H1 (cell line): ENCODE measurements around the gene POLR2H. TPM values are rescaled to one million over a fixed set of nuclear protein-coding genes. Genes with fewer than 3 reads are reported as not detected.

Experiments used
- CTCF ChIA-PET: fragments of 300-600 bp; sonication (Branson Sonifier 250); formaldehyde crosslinking; loops from one replicate; lab custom pipeline; 2021; ENCODE audit not compliant: partially characterized antibody; lab: Charles Lee
- POLR2A ChIA-PET: fragments of 300-600 bp; sonication (Branson Sonifier 250); formaldehyde crosslinking; loops from one replicate; lab custom pipeline; 2021; ENCODE audit warnings: inconsistent platforms; ENCODE audit not compliant: partially characterized antibody; lab: Charles Lee
- DNase-seq, 2 experiments: peaks; one replicate each; pipeline versions ENCODE4 v3.0.0 to v3.0.0-alpha.2; 2010 to 2022; ENCODE audit warnings: low spot score in 2 of 2, low read depth in 1 of 2, mixed read lengths in 1 of 2
- FAIRE-seq: peaks from 2 replicates; lab custom pipeline; 2011; peaks lifted over from hg19 to GRCh38; lab: Jason Lieb, UNC
- H2AFZ ChIP-seq: 2 replicates; pipeline ENCODE4 v1.8.1; 2012; ENCODE audit warnings: low read length, inconsistent platforms
- H2AK5ac ChIP-seq: 2 replicates; pipeline ENCODE4 v1.6.1; 2013; ENCODE audit warnings: low read depth, low read length
- H2BK120ac ChIP-seq: replicated peaks from 2 replicates; pipeline ENCODE3; 2013; ENCODE audit warnings: low read depth, low read length, inconsistent platforms
- H2BK12ac ChIP-seq: 2 replicates; pipeline ENCODE4 v1.6.1; 2013; ENCODE audit warnings: low read depth, low read length
- H2BK15ac ChIP-seq: 2 replicates; pipeline ENCODE4 v1.6.1; 2013; ENCODE audit warnings: low read length
- H2BK20ac ChIP-seq: 2 replicates; pipeline ENCODE4 v1.6.1; 2013; ENCODE audit warnings: low read length
- H2BK5ac ChIP-seq: 2 replicates; pipeline ENCODE4 v1.6.1; 2013; ENCODE audit warnings: low read depth, low read length
- H3K14ac ChIP-seq: 2 replicates; pipeline ENCODE4 v1.6.1; 2013; ENCODE audit warnings: inconsistent platforms; ENCODE audit not compliant: insufficient read length
- H3K18ac ChIP-seq: 2 replicates; pipeline ENCODE4 v1.6.1; 2013; ENCODE audit warnings: low read length; ENCODE audit errors: extremely low read depth
- H3K23ac ChIP-seq: 2 replicates; pipeline ENCODE4 v1.6.1; 2013; ENCODE audit warnings: inconsistent platforms; ENCODE audit not compliant: insufficient read length
- H3K23me2 ChIP-seq: 2 replicates; pipeline ENCODE4 v1.6.1; 2013; ENCODE audit warnings: low read depth, low read length
- H3K27ac ChIP-seq: 2 replicates; pipeline ENCODE4 v1.6.1; 2011; ENCODE audit warnings: low read depth, low read length, inconsistent platforms
- H3K27me3 ChIP-seq, 4 experiments: replicated peaks in 1 of 4; 1 replicate in 1 of 4; 2 replicates in 3 of 4; pipeline versions ENCODE4 v1.6.1 to v1.8.1; 2011 to 2013; ENCODE audit warnings: low read length in 3 of 4, mild to moderate bottlenecking in 3 of 4, inconsistent platforms in 2 of 4, mixed read lengths in 2 of 4, moderate library complexity in 1 of 4; ENCODE audit not compliant: control insufficient read depth in 3 of 4, insufficient read depth in 3 of 4; ENCODE audit errors: extremely low read depth in 1 of 4
- H3K36me3 ChIP-seq, 4 experiments: 2 replicates each; pipeline versions ENCODE4 v1.6.1 to v1.8.1; 2011 to 2013; ENCODE audit warnings: mild to moderate bottlenecking in 4 of 4, low read length in 3 of 4, moderate library complexity in 2 of 4, control low read depth in 1 of 4, inconsistent platforms in 1 of 4; ENCODE audit not compliant: insufficient read depth in 4 of 4, control insufficient read depth in 2 of 4
- H3K4ac ChIP-seq: replicated peaks from 2 replicates; pipeline ENCODE3; 2013; ENCODE audit warnings: low read length, low read depth, mixed read lengths, inconsistent platforms; ENCODE audit not compliant: insufficient read length
- H3K4me1 ChIP-seq, 4 experiments: replicated peaks in 1 of 4; 1 replicate in 1 of 4; 2 replicates in 3 of 4; pipeline versions ENCODE4 v1.6.1 to v1.8.1; 2011 to 2013; ENCODE audit warnings: low read length in 3 of 4, inconsistent platforms in 2 of 4, mixed read lengths in 1 of 4; ENCODE audit not compliant: insufficient read depth in 4 of 4, control insufficient read depth in 3 of 4
- H3K4me2 ChIP-seq, 2 experiments: 2 replicates each; pipeline versions ENCODE4 v1.6.1 to v1.8.1; 2011 to 2013; ENCODE audit warnings: low read depth in 2 of 2, low read length in 2 of 2, control low read depth in 1 of 2, inconsistent platforms in 1 of 2, mild to moderate bottlenecking in 1 of 2; ENCODE audit not compliant: insufficient read depth in 1 of 2
- H3K4me3 ChIP-seq, 4 experiments: fragments of 200-600, 300-600 bp in 1 of 4; sonication (generic), shearing (Covaris generic), sonication (Bioruptor Twin) in 1 of 4; 2 replicates each; pipeline versions ENCODE4 v1.5.1 to v1.8.1; 2011 to 2016; ENCODE audit warnings: low read length in 4 of 4, low read depth in 3 of 4, control low read depth in 2 of 4, inconsistent platforms in 2 of 4, mild to moderate bottlenecking in 2 of 4, mixed read lengths in 1 of 4, moderate library complexity in 1 of 4; ENCODE audit not compliant: insufficient read depth in 2 of 4; ENCODE audit errors: extremely low read depth in 1 of 4
- H3K56ac ChIP-seq: replicated peaks from 2 replicates; pipeline ENCODE3; 2013; ENCODE audit warnings: low read depth, mild to moderate bottlenecking, mixed read lengths, low read length, inconsistent platforms; ENCODE audit not compliant: insufficient read length
- H3K79me1 ChIP-seq: 2 replicates; pipeline ENCODE4 v1.6.1; 2013; ENCODE audit warnings: low read depth, low read length, control low read depth
- H3K79me2 ChIP-seq, 2 experiments: 2 replicates each; pipeline versions ENCODE4 v1.6.1 to v1.8.1; 2012 to 2013; ENCODE audit warnings: low read length in 2 of 2, mild to moderate bottlenecking in 2 of 2, inconsistent platforms in 1 of 2; ENCODE audit not compliant: insufficient read depth in 2 of 2, control insufficient read depth in 1 of 2
- H3K9ac ChIP-seq, 4 experiments: replicated peaks in 1 of 4; 1 replicate in 1 of 4; 2 replicates in 3 of 4; pipeline versions ENCODE4 v1.6.1 to v1.8.1; 2011 to 2013; ENCODE audit warnings: low read depth in 3 of 4, low read length in 3 of 4, control low read depth in 2 of 4, mild to moderate bottlenecking in 2 of 4, moderate library complexity in 2 of 4, inconsistent platforms in 1 of 4; ENCODE audit errors: extremely low read depth in 1 of 4
- H3K9me3 ChIP-seq, 2 experiments: 2 replicates each; pipeline versions ENCODE4 v1.6.1 to v1.8.1; 2012 to 2013; ENCODE audit warnings: mild to moderate bottlenecking in 2 of 2, moderate library complexity in 2 of 2, control low read depth in 1 of 2, inconsistent platforms in 1 of 2, low read depth in 1 of 2, low read length in 1 of 2, mixed read lengths in 1 of 2; ENCODE audit not compliant: insufficient read depth in 2 of 2
- H4K20me1 ChIP-seq, 2 experiments: replicated peaks in 1 of 2; 2 replicates each; pipeline versions ENCODE3 to v1.8.1; 2011 to 2013; ENCODE audit warnings: inconsistent platforms in 2 of 2, low read length in 2 of 2, mild to moderate bottlenecking in 1 of 2; ENCODE audit not compliant: insufficient read depth in 2 of 2, control insufficient read depth in 1 of 2
- H4K5ac ChIP-seq: 2 replicates; pipeline ENCODE4 v1.6.1; 2013; ENCODE audit warnings: low read length, low read depth, mixed read lengths, inconsistent platforms; ENCODE audit not compliant: insufficient read length
- H4K8ac ChIP-seq: 2 replicates; pipeline ENCODE4 v1.8.0; 2013; ENCODE audit warnings: mild to moderate bottlenecking, moderate library complexity, low read length, inconsistent platforms; ENCODE audit not compliant: insufficient read depth; ENCODE audit errors: extremely low read depth
- H4K91ac ChIP-seq: replicated peaks from 2 replicates; pipeline ENCODE3; 2013; ENCODE audit warnings: low read length, mixed read lengths, inconsistent platforms; ENCODE audit not compliant: insufficient read length
- BACH1 ChIP-seq: IDR thresholded peaks from 2 replicates; pipeline ENCODE4 v1.6.1; 2012; ENCODE audit warnings: low read length, improper control_type of control experiment
- CEBPB ChIP-seq: IDR thresholded peaks from 2 replicates; pipeline ENCODE4 v1.6.1; 2012; ENCODE audit warnings: low read depth, low read length
- KDM1A ChIP-seq: fragments of 200-600, 300-600 bp; sonication (generic); IDR thresholded peaks from 2 replicates; pipeline ENCODE4 v1.7.1; 2016; ENCODE audit warnings: mild to moderate bottlenecking, low read length, borderline replicate concordance
- RAD21 ChIP-seq, 2 experiments: IDR thresholded peaks in 1 of 2; conservative IDR thresholded peaks in 1 of 2; 2 replicates each; pipeline ENCODE4 v1.6.1; 2011; ENCODE audit warnings: low read depth in 2 of 2, low read length in 2 of 2, improper control_type of control experiment in 1 of 2, inconsistent platforms in 1 of 2, mild to moderate bottlenecking in 1 of 2, moderate library complexity in 1 of 2
- SIN3A ChIP-seq, 2 experiments: IDR thresholded peaks in 1 of 2; conservative IDR thresholded peaks in 1 of 2; 2 replicates each; pipeline ENCODE4 v1.6.1; 2011 to 2012; ENCODE audit warnings: low read length in 2 of 2, improper control_type of control experiment in 1 of 2, low read depth in 1 of 2, mild to moderate bottlenecking in 1 of 2
- WGBS, 2 experiments: shearing (Covaris generic) in 1 of 2; methylation state at CpG; one replicate each; pipeline versions ENCODE4 v1.1.6 to v1.1.7; 2013 to 2015; ENCODE audit warnings: low lambda C conversion rate in 2 of 2, mixed read lengths in 2 of 2, inconsistent platforms in 1 of 2, low coverage in 1 of 2, missing lambda C conversion rate in 1 of 2; ENCODE audit not compliant: insufficient replicate concordance in 2 of 2, insufficient coverage in 1 of 2, insufficient read length in 1 of 2; ENCODE audit errors: extremely low coverage in 1 of 2, missing lambda C conversion rate in 1 of 2; 5-methylcytosine and 5-hydroxymethylcytosine counted together
- polyA plus RNA-seq, 7 experiments: library from polyadenylated mRNA; depleted of rRNA in 3 of 7; stranded (reverse) in 5 of 7; unstranded in 2 of 7; fragments of >200 nt in 5 of 7; fragments of 200-250 nt in 2 of 7; gene quantifications; 1 replicate in 5 of 7; 2 replicates in 1 of 7; 4 replicates in 1 of 7; pipeline versions ENCODE4 v1.2.1 to v1.2.3, GENCODE V29; 2011 to 2013; ENCODE audit warnings: missing spikeins in 2 of 7, mixed read lengths in 2 of 7
- total RNA-seq: library from RNA; stranded (reverse); fragmentation: NEBNext Ultra II Directional; extraction: Animal tissue kit (Norgen Biotek cat#: 25700); gene quantifications from 2 replicates; pipeline ENCODE4 v1.2.1, GENCODE V29; 2021
- TF ChIP-seq, protein P1 (sequence below), 3 experiments: IDR thresholded peaks; 1 replicate in 2 of 3; 2 replicates in 1 of 3; pipeline versions ENCODE4 v1.5.1 to v1.6.1; 2011; ENCODE audit warnings: low read length in 3 of 3, mild to moderate bottlenecking in 3 of 3, inconsistent platforms in 2 of 3, low read depth in 1 of 3, moderate library complexity in 1 of 3; ENCODE audit not compliant: insufficient read depth in 1 of 3; ENCODE audit errors: control extremely low read depth in 1 of 3

POLR2H gene
- total and polyA plus RNA-seq, 2 of the 8 experiments (the other 6 are each of a cell fraction or from before 2014, with no cell fraction given) = 113 to 335 TPM

DNA sequence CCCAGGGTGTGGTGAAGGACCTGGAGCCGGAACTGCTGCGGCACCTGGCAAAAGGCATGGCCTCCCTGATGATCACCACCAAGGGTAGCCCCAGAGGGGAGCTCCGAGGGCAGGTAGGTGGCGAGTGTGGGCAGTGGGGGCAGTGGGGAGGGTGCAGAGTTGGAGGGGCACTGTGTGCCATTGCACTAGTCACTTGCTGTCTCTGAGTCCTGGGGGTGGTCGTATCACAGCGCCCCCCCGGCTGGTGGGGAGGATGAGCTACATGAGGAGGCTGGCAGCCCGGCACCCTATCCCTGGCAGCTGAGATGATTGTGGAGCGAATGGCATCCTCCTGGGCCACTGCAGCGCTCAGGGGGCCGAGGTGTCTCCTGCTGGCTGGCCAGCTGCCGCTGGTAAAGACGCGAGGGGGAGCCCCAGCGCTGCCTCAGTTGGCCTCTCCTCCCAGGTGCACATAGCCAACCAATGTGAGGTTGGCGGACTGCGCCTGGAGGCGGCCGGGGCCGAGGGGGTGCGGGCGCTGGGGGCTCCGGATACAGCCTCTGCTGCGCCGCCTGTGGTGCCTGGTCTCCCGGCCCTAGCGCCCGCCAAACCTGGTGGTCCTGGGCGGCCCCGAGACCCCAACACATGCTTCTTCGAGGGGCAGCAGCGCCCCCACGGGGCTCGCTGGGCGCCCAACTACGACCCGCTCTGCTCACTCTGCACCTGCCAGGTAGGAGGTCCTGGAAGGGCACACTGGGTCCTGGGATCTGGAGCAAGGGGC, 24.7 kb downstream of the POLR2H start:
- H3K56ac ChIP-seq = no peak overlapping the region
- H3K27ac ChIP-seq = no peak overlapping the region
- TF ChIP-seq SIN3A (conservative IDR thresholded peaks at IDR 0.05 in 1 of 2, IDR thresholded peaks at IDR 0.05 in 1 of 2; ENCODE audit: low read depth in 1 of 2, low read length in 2 of 2) (no peak), KDM1A (no peak), BACH1 (no peak), CEBPB (no peak), RAD21 (IDR thresholded peaks at IDR 0.05 in 1 of 2, conservative IDR thresholded peaks at IDR 0.05 in 1 of 2; ENCODE audit: low read depth in 2 of 2, low read length in 2 of 2) (peak; percentile 6 to 28; a peak in 2 of 4 replicates)
- TF ChIP-seq, protein P1, sequence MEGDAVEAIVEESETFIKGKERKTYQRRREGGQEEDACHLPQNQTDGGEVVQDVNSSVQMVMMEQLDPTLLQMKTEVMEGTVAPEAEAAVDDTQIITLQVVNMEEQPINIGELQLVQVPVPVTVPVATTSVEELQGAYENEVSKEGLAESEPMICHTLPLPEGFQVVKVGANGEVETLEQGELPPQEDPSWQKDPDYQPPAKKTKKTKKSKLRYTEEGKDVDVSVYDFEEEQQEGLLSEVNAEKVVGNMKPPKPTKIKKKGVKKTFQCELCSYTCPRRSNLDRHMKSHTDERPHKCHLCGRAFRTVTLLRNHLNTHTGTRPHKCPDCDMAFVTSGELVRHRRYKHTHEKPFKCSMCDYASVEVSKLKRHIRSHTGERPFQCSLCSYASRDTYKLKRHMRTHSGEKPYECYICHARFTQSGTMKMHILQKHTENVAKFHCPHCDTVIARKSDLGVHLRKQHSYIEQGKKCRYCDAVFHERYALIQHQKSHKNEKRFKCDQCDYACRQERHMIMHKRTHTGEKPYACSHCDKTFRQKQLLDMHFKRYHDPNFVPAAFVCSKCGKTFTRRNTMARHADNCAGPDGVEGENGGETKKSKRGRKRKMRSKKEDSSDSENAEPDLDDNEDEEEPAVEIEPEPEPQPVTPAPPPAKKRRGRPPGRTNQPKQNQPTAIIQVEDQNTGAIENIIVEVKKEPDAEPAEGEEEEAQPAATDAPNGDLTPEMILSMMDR (IDR thresholded peaks at IDR 0.05; ENCODE audit: control extremely low read depth in 1 of 3, insufficient read depth in 1 of 3, low read depth in 1 of 3, low read length in 3 of 3) = peak in 2 of 3 experiments; percentile 9 to 29; a peak in 2 of 4 replicates
- H2BK5ac ChIP-seq = no peak overlapping the region
- H2BK120ac ChIP-seq = no peak overlapping the region
- no peaks in the 10 kb centered on the region for H3K9me3 ChIP-seq
- CTCF ChIA-PET = interaction anchor here (0.7 to 8.3 kb wide), 10 partner anchors 9 to 157 kb away, joined by 3 to 78 read pairs (median 4); no protein-coding TSS in a partner anchor
- POLR2A ChIA-PET = no interaction called here
- H2BK20ac ChIP-seq = no peak overlapping the region
- no peak for FAIRE-seq
- H3K27me3 ChIP-seq = peaks cover 16 to 26% (median 23%) of the 10 kb centered on the region in 4 experiments
- H3K4me1 ChIP-seq = peaks cover 0 to 5% (median 3%) of the 10 kb centered on the region in 4 experiments; a peak in 6 of 7 replicates
- no peak overlapping the region for H2AK5ac ChIP-seq
- H2AFZ ChIP-seq = no peak overlapping the region
- no peaks in the 10 kb centered on the region for H3K79me2 ChIP-seq
- H4K8ac ChIP-seq = no peak overlapping the region
- peak overlapping the region in 1 of 4 experiments; percentile 27; a peak in 1 of 8 replicates for H3K4me3 ChIP-seq
- H3K4me2 ChIP-seq = peak overlapping the region in 1 of 2 experiments; percentile 56; a peak in 2 of 4 replicates
- H3K18ac ChIP-seq = no peak overlapping the region
- no peak for DNase-seq
- H3K14ac ChIP-seq = no peak overlapping the region
- no peak overlapping the region for H3K9ac ChIP-seq
- no peak overlapping the region for H4K5ac ChIP-seq
- H3K23ac ChIP-seq = no peak overlapping the region
- H3K4ac ChIP-seq = no peak overlapping the region
- no peaks in the 10 kb centered on the region for H3K36me3 ChIP-seq
- H2BK15ac ChIP-seq = no peak overlapping the region
- no peak overlapping the region for H2BK12ac ChIP-seq
- peaks cover 4% of the 10 kb centered on the region; the same call in 1 of the 2 replicates for H3K23me2 ChIP-seq
- H3K79me1 ChIP-seq = no peaks in the 10 kb centered on the region
- H4K20me1 ChIP-seq = peaks cover 0 to 7% of the 10 kb centered on the region in 2 experiments
- 60% methylated on average over 25 of the region's 37 CpGs; no CpG with 5 or more reads in 1 of the 2 experiments for WGBS, 2 experiments
- no peak overlapping the region for H4K91ac ChIP-seq
